ENCODE data around the gene E2F3. TPM values are rescaled to one million over a fixed set of nuclear protein-coding genes. Genes with fewer than 3 reads are reported as not detected.

The E2F3 gene
- 11.1 TPM for total RNA-seq

DNA sequence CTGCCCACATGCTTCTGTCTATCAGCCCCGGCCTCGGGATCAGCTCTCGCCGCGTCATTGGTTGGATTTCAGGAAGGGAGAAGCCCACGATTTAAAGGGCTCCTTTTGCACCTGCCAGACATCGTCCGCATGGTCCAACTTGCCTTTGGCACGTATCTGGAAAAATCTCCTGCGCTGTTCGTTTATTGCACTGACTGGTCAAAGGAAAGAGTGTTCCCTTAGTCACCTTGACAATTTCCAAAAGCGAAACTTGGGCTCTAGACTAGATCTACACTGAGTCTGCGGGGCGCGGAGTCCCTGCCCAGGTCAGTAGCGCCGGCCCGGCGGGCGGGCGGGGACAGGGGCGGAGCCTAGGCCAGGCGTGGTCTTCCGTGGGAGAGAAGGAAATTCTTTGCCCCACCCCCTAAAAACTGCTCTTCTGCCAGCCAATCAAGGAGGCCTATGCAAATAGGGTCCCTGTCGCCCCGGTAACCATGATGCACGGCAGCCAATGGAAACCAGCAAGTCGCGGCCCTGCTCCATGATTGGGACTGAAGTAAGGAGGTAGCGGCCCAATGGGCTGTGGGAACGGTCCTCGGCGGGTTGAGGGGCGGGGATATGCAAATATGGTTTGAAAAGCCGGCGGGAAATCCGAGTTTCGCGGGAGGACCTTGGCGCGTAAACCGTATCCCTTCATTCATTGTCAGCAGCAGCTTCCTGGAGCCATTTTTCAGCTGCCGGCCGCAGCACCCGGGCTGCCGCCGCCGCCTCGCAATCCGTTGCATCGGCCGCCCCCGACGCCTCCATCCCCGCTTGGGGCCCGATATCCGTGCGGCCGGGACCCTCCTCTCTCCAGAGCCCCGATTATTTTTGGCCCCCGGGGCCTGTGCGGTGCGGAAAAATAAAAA is at the start of gene E2F3:
Gene E2F3, plus strand, starts transcription at position 675 of the 887 bp plus-strand sequence. CDS start 354 bp downstream, outside the sequence.
- Histone ChIP-seq H3K27me3 (ENCODE audit: insufficient read depth, low read length) (no peaks in the 10 kb centered on the region), H3K9me3 (ENCODE audit: low read depth, low read length) (no peaks in the 10 kb centered on the region), H3K4me3 (ENCODE audit: low read length) (peak within 1 kb of the TSS; percentile 54), H3K4me1 (ENCODE audit: insufficient read depth, low read length) (peaks cover 21% of the 10 kb centered on the region)

GRCh38 chr6:20352346-20352745 is 49.3 kb upstream of the E2F3 start:
- no peaks in the 10 kb centered on the region for H3K4me1 ChIP-seq (ENCODE audit: insufficient read depth, low read length)
- H3K4me3 ChIP-seq (ENCODE audit: low read length) = no peak overlapping the region
- H3K27me3 ChIP-seq (ENCODE audit: insufficient read depth, low read length) = no peaks in the 10 kb centered on the region
- H3K9me3 ChIP-seq (ENCODE audit: low read depth, low read length) = peaks cover 7% of the 10 kb centered on the region

- H3K4me1 ChIP-seq (ENCODE audit: insufficient read depth, low read length) = no peaks in the 10 kb centered on the region
- H3K9me3 ChIP-seq (ENCODE audit: low read depth, low read length) = no peaks in the 10 kb centered on the region
- no peak overlapping the region for H3K4me3 ChIP-seq (ENCODE audit: low read length)
- no peaks in the 10 kb centered on the region for H3K27me3 ChIP-seq (ENCODE audit: insufficient read depth, low read length)
These were observed 48.5 kb upstream of the E2F3 start for GRCh38 chr6:20353134-20353533.

GRCh38 chr6:20354366-20354765 is 47.3 kb upstream of the E2F3 start:
- no peaks in the 10 kb centered on the region for H3K9me3 ChIP-seq (ENCODE audit: low read depth, low read length)
- H3K4me3 ChIP-seq (ENCODE audit: low read length) = no peak overlapping the region
- H3K4me1 ChIP-seq (ENCODE audit: insufficient read depth, low read length) = no peaks in the 10 kb centered on the region
- no peaks in the 10 kb centered on the region for H3K27me3 ChIP-seq (ENCODE audit: insufficient read depth, low read length)

- no peaks in the 10 kb centered on the region for H3K9me3 ChIP-seq (ENCODE audit: low read depth, low read length)
- peaks cover 3% of the 10 kb centered on the region for H3K4me1 ChIP-seq (ENCODE audit: insufficient read depth, low read length)
- no peaks in the 10 kb centered on the region for H3K27me3 ChIP-seq (ENCODE audit: insufficient read depth, low read length)
- H3K4me3 ChIP-seq (ENCODE audit: low read length) = no peak overlapping the region
These were observed 41.1 kb upstream of the E2F3 start for GRCh38 chr6:20360471-20361119.

- no peak overlapping the region for H3K4me3 ChIP-seq (ENCODE audit: low read length)
- no peaks in the 10 kb centered on the region for H3K27me3 ChIP-seq (ENCODE audit: insufficient read depth, low read length)
- H3K9me3 ChIP-seq (ENCODE audit: low read depth, low read length) = no peaks in the 10 kb centered on the region
- H3K4me1 ChIP-seq (ENCODE audit: insufficient read depth, low read length) = peaks cover 22% of the 10 kb centered on the region
These were observed 39.1 kb upstream of the E2F3 start for GRCh38 chr6:20362623-20363022.

DNA sequence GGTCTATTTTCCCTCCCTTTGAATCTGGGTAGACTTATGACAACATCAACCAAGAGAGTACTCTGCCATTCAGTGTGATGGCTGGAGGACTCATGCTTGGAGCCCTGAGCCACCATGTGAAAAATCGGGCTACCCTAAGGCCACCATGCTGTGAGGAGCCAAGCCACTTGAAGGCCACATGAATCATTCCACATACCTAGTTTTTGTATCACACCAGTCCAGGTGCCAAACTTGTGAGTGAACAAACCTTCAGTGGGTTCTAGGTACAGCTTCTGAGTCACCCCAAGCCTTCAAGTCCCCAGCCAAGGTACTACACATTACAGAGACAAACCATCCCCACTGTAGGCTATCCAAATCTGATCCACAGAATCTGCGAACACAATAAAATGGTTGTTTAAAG is 37.4 kb upstream of the E2F3 start:
- Histone ChIP-seq H3K4me1 (ENCODE audit: insufficient read depth, low read length) (peaks cover 24% of the 10 kb centered on the region), H3K27me3 (ENCODE audit: insufficient read depth, low read length) (no peaks in the 10 kb centered on the region), H3K9me3 (ENCODE audit: low read depth, low read length) (no peaks in the 10 kb centered on the region), H3K4me3 (ENCODE audit: low read length) (no peak overlapping the region)

DNA sequence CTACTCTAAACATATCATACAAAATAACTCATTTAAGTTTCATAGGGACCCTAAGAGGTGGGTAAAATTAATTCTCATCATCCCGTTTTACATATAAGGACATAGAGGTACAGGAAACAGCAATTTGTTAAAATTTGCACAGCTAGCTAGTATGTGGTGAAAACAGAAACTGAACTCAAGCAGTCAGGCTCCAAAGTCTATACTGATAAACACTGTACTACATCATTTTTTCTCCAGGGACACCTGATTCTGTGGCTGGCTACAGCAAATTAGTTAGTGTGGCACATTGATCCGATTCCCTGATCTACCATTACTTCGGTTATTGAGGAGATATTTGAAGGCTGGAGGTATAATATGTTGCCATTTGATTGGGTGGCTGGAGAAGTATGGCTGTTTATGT is 36.2 kb upstream of the E2F3 start:
- H3K9me3 ChIP-seq (ENCODE audit: low read depth, low read length) = no peaks in the 10 kb centered on the region
- H3K27me3 ChIP-seq (ENCODE audit: insufficient read depth, low read length) = no peaks in the 10 kb centered on the region
- H3K4me1 ChIP-seq (ENCODE audit: insufficient read depth, low read length) = peaks cover 29% of the 10 kb centered on the region
- no peak overlapping the region for H3K4me3 ChIP-seq (ENCODE audit: low read length)

DNA sequence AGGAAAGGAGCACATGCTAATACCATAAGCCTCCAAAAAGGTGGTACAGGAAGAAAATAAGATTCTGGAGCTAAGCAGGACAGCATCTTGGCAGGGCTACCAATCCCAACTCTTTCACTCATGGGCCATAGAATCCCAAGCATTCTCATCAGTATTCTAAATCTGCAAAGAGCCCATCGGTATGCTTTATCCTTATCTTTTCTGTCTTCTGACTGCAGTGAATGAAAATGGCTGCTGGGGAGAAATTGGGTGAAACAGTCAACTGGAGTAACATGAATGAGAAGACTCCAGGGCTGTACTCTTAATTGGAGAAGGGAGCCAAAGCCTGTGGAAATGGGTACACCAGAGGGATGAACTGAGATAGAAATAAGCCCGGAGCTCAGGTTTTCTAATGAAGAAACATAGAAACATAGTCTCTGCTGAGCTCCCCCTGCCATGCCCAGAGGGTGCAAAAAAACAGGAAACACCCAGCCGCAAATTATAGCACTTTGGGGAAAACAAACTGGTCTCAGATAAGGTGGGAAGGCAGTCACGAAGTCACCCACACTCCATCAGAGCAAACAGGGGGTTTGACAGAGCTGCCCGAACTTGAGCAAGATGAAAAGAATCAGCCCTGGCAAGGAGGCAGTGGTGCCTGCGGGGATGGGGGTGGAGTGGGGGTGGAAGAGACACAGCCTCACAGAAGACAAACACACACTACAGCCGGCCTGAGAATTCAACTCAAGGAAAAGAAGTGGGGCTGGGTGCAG is 35.4 kb upstream of the E2F3 start:
- Histone ChIP-seq H3K9me3 (ENCODE audit: low read depth, low read length) (no peaks in the 10 kb centered on the region), H3K27me3 (ENCODE audit: insufficient read depth, low read length) (no peaks in the 10 kb centered on the region), H3K4me3 (ENCODE audit: low read length) (no peak overlapping the region), H3K4me1 (ENCODE audit: insufficient read depth, low read length) (peaks cover 32% of the 10 kb centered on the region)

- Histone ChIP-seq H3K4me1 (ENCODE audit: insufficient read depth, low read length) (peaks cover 32% of the 10 kb centered on the region), H3K9me3 (ENCODE audit: low read depth, low read length) (no peaks in the 10 kb centered on the region), H3K27me3 (ENCODE audit: insufficient read depth, low read length) (no peaks in the 10 kb centered on the region), H3K4me3 (ENCODE audit: low read length) (no peak overlapping the region)
These were observed 33.8 kb upstream of the E2F3 start for GRCh38 chr6:20367743-20368485.

DNA sequence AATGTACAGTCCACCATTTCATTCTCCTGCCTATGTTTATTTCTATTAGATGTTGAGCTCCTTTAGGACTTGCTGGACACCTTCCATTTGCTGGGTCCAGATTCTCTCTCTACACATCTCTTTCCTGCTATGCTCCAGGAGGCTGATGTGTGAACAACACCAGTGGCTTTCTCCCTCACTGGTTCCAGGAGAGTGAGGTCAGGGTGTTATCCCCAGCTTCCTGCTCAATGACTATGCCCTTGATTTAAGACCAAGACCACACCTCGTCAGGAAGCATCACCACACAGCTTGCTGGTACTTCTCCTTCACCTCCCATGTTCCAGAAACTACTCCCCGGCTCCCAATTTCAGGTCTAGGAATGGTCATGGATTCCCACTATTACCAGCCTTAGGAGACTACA is 31.3 kb upstream of the E2F3 start:
- Histone ChIP-seq H3K27me3 (ENCODE audit: insufficient read depth, low read length) (no peaks in the 10 kb centered on the region), H3K4me3 (ENCODE audit: low read length) (no peak overlapping the region), H3K9me3 (ENCODE audit: low read depth, low read length) (no peaks in the 10 kb centered on the region), H3K4me1 (ENCODE audit: insufficient read depth, low read length) (peaks cover 29% of the 10 kb centered on the region)

- H3K4me3 ChIP-seq (ENCODE audit: low read length) = no peak overlapping the region
- H3K9me3 ChIP-seq (ENCODE audit: low read depth, low read length) = no peaks in the 10 kb centered on the region
- peaks cover 29% of the 10 kb centered on the region for H3K4me1 ChIP-seq (ENCODE audit: insufficient read depth, low read length)
- no peaks in the 10 kb centered on the region for H3K27me3 ChIP-seq (ENCODE audit: insufficient read depth, low read length)
These were observed 30.9 kb upstream of the E2F3 start for GRCh38 chr6:20370801-20371200.

DNA sequence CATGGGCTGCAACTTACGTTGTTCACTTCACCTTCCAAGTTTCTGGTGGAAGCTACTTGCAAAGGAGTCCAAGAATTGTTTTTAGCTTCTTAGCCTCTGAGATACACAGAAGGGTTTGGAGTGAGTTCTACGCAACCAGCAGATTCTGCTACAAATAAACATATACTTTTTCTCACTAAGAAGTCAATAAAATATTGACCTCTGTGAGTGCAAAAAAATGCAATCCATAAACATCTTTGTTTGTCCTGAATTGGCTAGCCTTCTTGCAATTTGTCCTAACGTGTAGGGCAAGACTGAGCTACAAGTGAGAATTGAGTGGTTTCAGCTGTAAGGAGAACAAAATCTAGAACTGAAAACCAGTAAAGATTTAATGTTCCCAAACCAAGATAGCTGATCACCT is 26.2 kb upstream of the E2F3 start:
- H3K4me3 ChIP-seq (ENCODE audit: low read length) = no peak overlapping the region
- no peaks in the 10 kb centered on the region for H3K9me3 ChIP-seq (ENCODE audit: low read depth, low read length)
- peaks cover 4% of the 10 kb centered on the region for H3K4me1 ChIP-seq (ENCODE audit: insufficient read depth, low read length)
- H3K27me3 ChIP-seq (ENCODE audit: insufficient read depth, low read length) = no peaks in the 10 kb centered on the region

GRCh38 chr6:20377623-20378265 is 23.9 kb upstream of the E2F3 start:
- no peaks in the 10 kb centered on the region for H3K9me3 ChIP-seq (ENCODE audit: low read depth, low read length)
- H3K27me3 ChIP-seq (ENCODE audit: insufficient read depth, low read length) = no peaks in the 10 kb centered on the region
- H3K4me3 ChIP-seq (ENCODE audit: low read length) = no peak overlapping the region
- H3K4me1 ChIP-seq (ENCODE audit: insufficient read depth, low read length) = no peaks in the 10 kb centered on the region

All from mononuclear cell (primary cell).